GM18909 (cell line): ENCODE results near the gene F5.

Experiments
- ATAC-seq: cut with Tn5 transposase; IDR thresholded peaks from one replicate; pipeline ENCODE4 v1.9.1; 2021; ENCODE audit warnings: mild to moderate bottlenecking; ENCODE audit not compliant: unreplicated experiment, poor library complexity

F5 gene

GRCh38 chr1:169484683-169485430, 101.4 kb downstream of the F5 start:
- peak; percentile 25 for ATAC-seq

- no peak for ATAC-seq
Measured at GRCh38 chr1:169484101-169484500, 102.2 kb downstream of the F5 start.

GRCh38 chr1:169483500-169483966, 102.7 kb downstream of the F5 start:
- ATAC-seq = no peak

- no peak for ATAC-seq
Measured at GRCh38 chr1:169479363-169480066, 106.8 kb downstream of the F5 start.

GRCh38 chr1:169478094-169478672, 108.1 kb downstream of the F5 start:
- no peak for ATAC-seq

- no peak for ATAC-seq
Measured at GRCh38 chr1:169475806-169476387, 110.4 kb downstream of the F5 start.

- ATAC-seq = no peak
Measured at GRCh38 chr1:169474302-169474995, 111.8 kb downstream of the F5 start.

GRCh38 chr1:169473347-169473746, 112.9 kb downstream of the F5 start:
- ATAC-seq = no peak

- no peak for ATAC-seq
Measured at GRCh38 chr1:169472738-169473137, 113.5 kb downstream of the F5 start.

- ATAC-seq = no peak
Measured at GRCh38 chr1:169468982-169469381, 117.3 kb downstream of the F5 start.

GRCh38 chr1:169466259-169467230, 119.7 kb downstream of the F5 start:
- ATAC-seq = no peak

GRCh38 chr1:169465281-169465680, 121.0 kb downstream of the F5 start:
- no peak for ATAC-seq
